ENCODE measurements around the gene SLC37A4. TPM values are rescaled to one million over a fixed set of nuclear protein-coding genes. Genes with fewer than 3 reads are reported as not detected.
A peak's percentile ranks its signal among the peaks of the same experiment; 100 is the strongest.

The SLC37A4 gene
- total and polyA plus RNA-seq, 2 of the 13 experiments (the other 11 are each of a cell fraction or from before 2014, with no cell fraction given) = 43.0 to 56.1 TPM

DNA sequence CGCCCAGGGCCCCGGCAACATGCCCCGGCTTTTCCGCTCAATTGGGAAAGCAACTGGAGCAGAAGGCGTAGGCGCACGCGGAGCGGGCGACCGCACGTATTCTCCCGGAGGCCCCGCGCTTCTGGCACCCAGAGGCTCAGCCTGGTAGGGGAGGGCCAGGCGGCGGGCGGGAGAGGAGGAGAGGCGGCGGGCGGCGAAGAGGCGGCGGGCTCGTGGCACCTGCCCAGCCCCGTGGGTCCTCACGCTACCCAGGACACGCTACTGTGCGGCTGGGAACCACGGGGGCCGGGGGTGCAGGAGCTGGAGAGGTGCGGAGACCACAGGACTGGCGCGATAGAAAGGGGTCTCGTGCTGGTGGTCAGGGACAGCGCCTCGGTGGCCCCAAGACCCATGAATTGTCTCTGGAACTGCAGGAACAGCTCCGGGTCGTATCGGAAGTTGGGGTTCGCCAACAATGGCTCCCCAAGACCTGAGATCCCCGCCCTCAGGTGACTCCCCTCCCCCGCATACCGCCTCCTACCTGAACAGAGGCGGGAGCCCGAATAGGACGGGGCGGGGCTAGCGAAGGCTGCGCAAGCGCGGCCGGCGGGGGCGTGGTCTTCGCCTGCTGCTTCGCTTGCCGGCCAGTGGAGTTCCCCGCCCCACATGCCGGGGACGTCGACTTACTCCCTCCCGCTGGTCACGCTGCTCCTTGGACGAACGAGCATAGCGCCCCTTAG is at the start of gene SLC37A4 (continued):
- TF ChIP-seq ZNF234 (CRISPR knock-in tag; conservative IDR thresholded peaks at IDR 0.05) = peak; percentile 87; the same call in 1 of the 2 replicates
- TF ChIP-seq, protein P1, sequence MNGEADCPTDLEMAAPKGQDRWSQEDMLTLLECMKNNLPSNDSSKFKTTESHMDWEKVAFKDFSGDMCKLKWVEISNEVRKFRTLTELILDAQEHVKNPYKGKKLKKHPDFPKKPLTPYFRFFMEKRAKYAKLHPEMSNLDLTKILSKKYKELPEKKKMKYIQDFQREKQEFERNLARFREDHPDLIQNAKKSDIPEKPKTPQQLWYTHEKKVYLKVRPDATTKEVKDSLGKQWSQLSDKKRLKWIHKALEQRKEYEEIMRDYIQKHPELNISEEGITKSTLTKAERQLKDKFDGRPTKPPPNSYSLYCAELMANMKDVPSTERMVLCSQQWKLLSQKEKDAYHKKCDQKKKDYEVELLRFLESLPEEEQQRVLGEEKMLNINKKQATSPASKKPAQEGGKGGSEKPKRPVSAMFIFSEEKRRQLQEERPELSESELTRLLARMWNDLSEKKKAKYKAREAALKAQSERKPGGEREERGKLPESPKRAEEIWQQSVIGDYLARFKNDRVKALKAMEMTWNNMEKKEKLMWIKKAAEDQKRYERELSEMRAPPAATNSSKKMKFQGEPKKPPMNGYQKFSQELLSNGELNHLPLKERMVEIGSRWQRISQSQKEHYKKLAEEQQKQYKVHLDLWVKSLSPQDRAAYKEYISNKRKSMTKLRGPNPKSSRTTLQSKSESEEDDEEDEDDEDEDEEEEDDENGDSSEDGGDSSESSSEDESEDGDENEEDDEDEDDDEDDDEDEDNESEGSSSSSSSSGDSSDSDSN (CRISPR knock-in tag; IDR thresholded peaks at IDR 0.05) = peak; percentile 77
- TF ChIP-seq STAT5B (CRISPR knock-in tag; IDR thresholded peaks at IDR 0.05) = no peak
- TF ChIP-seq, protein P2, sequence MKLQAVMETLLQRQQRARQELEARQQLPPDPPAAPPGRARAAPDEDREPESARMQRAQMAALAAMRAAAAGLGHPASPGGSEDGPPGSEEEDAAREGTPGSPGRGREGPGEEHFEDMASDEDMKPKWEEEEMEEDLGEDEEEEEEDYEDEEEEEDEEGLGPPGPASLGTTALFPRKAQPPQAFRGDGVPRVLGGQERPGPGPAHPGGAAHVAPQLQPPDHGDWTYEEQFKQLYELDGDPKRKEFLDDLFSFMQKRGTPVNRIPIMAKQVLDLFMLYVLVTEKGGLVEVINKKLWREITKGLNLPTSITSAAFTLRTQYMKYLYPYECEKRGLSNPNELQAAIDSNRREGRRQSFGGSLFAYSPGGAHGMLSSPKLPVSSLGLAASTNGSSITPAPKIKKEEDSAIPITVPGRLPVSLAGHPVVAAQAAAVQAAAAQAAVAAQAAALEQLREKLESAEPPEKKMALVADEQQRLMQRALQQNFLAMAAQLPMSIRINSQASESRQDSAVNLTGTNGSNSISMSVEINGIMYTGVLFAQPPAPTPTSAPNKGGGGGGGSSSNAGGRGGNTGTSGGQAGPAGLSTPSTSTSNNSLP (IDR thresholded peaks at IDR 0.05; ENCODE audit: low read depth, low read length) = no peak
- 0 out of 2 replicates have a peak, but pooled peaks have one; percentile 47 for TF ChIP-seq MAF1 (CRISPR knock-in tag; IDR thresholded peaks at IDR 0.05; ENCODE audit: borderline replicate concordance)
- TF ChIP-seq ZNF552 (CRISPR knock-in tag; IDR thresholded peaks at IDR 0.05; ENCODE audit: borderline replicate concordance) = 0 out of 2 replicates have a peak, but pooled peaks have one; percentile 49
- peak; percentile 72 for TF ChIP-seq ZNF160 (CRISPR knock-in tag; IDR thresholded peaks at IDR 0.05)
- peak; percentile 62; the same call in 1 of the 2 replicates for TF ChIP-seq TMF1 (CRISPR knock-in tag; IDR thresholded peaks at IDR 0.05; ENCODE audit: low read depth)
- TF ChIP-seq KDM5A (IDR thresholded peaks at IDR 0.05; ENCODE audit: borderline replicate concordance, low read length) = peak; percentile 39; the same call in 1 of the 2 replicates
- TF ChIP-seq, protein P3, sequence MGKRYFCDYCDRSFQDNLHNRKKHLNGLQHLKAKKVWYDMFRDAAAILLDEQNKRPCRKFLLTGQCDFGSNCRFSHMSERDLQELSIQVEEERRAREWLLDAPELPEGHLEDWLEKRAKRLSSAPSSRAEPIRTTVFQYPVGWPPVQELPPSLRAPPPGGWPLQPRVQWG (CRISPR knock-in tag; IDR thresholded peaks at IDR 0.05; ENCODE audit: borderline replicate concordance, low read depth) = no peak
- TF ChIP-seq RAD21 (CRISPR knock-in tag; IDR thresholded peaks at IDR 0.05) = peak; percentile 82
- 0 out of 2 replicates have a peak, but pooled peaks have one; percentile 58 for TF ChIP-seq AHR (CRISPR knock-in tag; IDR thresholded peaks at IDR 0.05)
- TF ChIP-seq PHF20 (CRISPR knock-in tag; IDR thresholded peaks at IDR 0.05) = 0 out of 2 replicates have a peak, but pooled peaks have one; percentile 30
- TF ChIP-seq KDM6A (CRISPR knock-in tag; IDR thresholded peaks at IDR 0.05; ENCODE audit: low read depth) = no peak
- no peak for TF ChIP-seq ZNF773 (CRISPR knock-in tag; IDR thresholded peaks at IDR 0.05; ENCODE audit: borderline replicate concordance)
- no peak for TF ChIP-seq ELF4 (CRISPR knock-in tag; IDR thresholded peaks at IDR 0.05; ENCODE audit: borderline replicate concordance)
- TF ChIP-seq SALL1 (CRISPR knock-in tag; IDR thresholded peaks at IDR 0.05) = peak; percentile 90
- no peak for TF ChIP-seq RARG (CRISPR knock-in tag; IDR thresholded peaks at IDR 0.05; ENCODE audit: low read depth)
- no peak for TF ChIP-seq ETV6 (CRISPR knock-in tag; conservative IDR thresholded peaks at IDR 0.05)
- no peak; the same call in 1 of the 2 replicates for TF ChIP-seq HCFC1 (IDR thresholded peaks at IDR 0.05; ENCODE audit: low read depth, low read length)
- TF ChIP-seq CC2D1A (CRISPR knock-in tag; IDR thresholded peaks at IDR 0.05) = no peak
- TF ChIP-seq, protein P4, sequence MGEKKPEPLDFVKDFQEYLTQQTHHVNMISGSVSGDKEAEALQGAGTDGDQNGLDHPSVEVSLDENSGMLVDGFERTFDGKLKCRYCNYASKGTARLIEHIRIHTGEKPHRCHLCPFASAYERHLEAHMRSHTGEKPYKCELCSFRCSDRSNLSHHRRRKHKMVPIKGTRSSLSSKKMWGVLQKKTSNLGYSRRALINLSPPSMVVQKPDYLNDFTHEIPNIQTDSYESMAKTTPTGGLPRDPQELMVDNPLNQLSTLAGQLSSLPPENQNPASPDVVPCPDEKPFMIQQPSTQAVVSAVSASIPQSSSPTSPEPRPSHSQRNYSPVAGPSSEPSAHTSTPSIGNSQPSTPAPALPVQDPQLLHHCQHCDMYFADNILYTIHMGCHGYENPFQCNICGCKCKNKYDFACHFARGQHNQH (CRISPR knock-in tag; IDR thresholded peaks at IDR 0.05) = peak; percentile 81; the same call in 1 of the 2 replicates
- no peak for TF ChIP-seq RFX1 (IDR thresholded peaks at IDR 0.05)
- TF ChIP-seq KAT8 (CRISPR knock-in tag; IDR thresholded peaks at IDR 0.05) = peak; percentile 69

Data from HepG2 (cell line).